ENCODE measurements around the gene BTN3A1. TPM values are rescaled to one million over a fixed set of nuclear protein-coding genes. Genes with fewer than 3 reads are reported as not detected.
A peak's percentile ranks its signal among the peaks of the same experiment; 100 is the strongest.

The BTN3A1 gene
- total and polyA plus RNA-seq, 2 donors (not counting 1 experiment from before 2014, with no cell fraction given), result 31.6 to 42.9 TPM

- Histone ChIP-seq H3K27me3 (ENCODE audit: control insufficient read depth, insufficient read depth, low read length) (no peaks in the 10 kb centered on the region), H3K79me2 (ENCODE audit: control insufficient read depth, insufficient read depth, low read length) (peaks cover 25% of the 10 kb centered on the region), H3K9me3 (ENCODE audit: control insufficient read depth, insufficient read depth, low read depth, low read length) (no peaks in the 10 kb centered on the region), H2AFZ (ENCODE audit: low read length) (no peak overlapping the region), H3K4me1 (ENCODE audit: control insufficient read depth, extremely low read depth, insufficient read depth, low read length) (peaks cover 5% of the 10 kb centered on the region), H3K9ac (ENCODE audit: insufficient read depth, low read length) (no peak overlapping the region), H3K4me2 (ENCODE audit: extremely low read depth, insufficient read depth, low read length) (no peak overlapping the region), H3K27ac (ENCODE audit: insufficient read depth, low read length) (no peak overlapping the region), H4K20me1 (ENCODE audit: control insufficient read depth, extremely low read depth, insufficient read depth, low read length) (no peaks in the 10 kb centered on the region), H3K36me3 (ENCODE audit: control insufficient read depth, insufficient read depth, low read length) (peaks cover 5% of the 10 kb centered on the region), H3K4me3 (replicated peaks in 1 of 4; ENCODE audit: control extremely low read depth in 1 of 4, insufficient read depth in 1 of 4, low read depth in 3 of 4, low read length in 4 of 4) (no peak overlapping the region)
- no peak for TF ChIP-seq EZH2 (IDR thresholded peaks at IDR 0.05; ENCODE audit: low read length, missing control alignments)
- TF ChIP-seq, protein P1, sequence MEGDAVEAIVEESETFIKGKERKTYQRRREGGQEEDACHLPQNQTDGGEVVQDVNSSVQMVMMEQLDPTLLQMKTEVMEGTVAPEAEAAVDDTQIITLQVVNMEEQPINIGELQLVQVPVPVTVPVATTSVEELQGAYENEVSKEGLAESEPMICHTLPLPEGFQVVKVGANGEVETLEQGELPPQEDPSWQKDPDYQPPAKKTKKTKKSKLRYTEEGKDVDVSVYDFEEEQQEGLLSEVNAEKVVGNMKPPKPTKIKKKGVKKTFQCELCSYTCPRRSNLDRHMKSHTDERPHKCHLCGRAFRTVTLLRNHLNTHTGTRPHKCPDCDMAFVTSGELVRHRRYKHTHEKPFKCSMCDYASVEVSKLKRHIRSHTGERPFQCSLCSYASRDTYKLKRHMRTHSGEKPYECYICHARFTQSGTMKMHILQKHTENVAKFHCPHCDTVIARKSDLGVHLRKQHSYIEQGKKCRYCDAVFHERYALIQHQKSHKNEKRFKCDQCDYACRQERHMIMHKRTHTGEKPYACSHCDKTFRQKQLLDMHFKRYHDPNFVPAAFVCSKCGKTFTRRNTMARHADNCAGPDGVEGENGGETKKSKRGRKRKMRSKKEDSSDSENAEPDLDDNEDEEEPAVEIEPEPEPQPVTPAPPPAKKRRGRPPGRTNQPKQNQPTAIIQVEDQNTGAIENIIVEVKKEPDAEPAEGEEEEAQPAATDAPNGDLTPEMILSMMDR (conservative IDR thresholded peaks at IDR 0.05 in 1 of 2, IDR thresholded peaks at IDR 0.05 in 1 of 2; ENCODE audit: low read depth in 1 of 2, low read length in 2 of 2), result no peak
- no peak for DNase-seq (ENCODE audit: low read depth in 2 of 2)
Observed at GRCh38 chr6:26455357-26455970, 53.4 kb downstream of the BTN3A1 start.

DNA sequence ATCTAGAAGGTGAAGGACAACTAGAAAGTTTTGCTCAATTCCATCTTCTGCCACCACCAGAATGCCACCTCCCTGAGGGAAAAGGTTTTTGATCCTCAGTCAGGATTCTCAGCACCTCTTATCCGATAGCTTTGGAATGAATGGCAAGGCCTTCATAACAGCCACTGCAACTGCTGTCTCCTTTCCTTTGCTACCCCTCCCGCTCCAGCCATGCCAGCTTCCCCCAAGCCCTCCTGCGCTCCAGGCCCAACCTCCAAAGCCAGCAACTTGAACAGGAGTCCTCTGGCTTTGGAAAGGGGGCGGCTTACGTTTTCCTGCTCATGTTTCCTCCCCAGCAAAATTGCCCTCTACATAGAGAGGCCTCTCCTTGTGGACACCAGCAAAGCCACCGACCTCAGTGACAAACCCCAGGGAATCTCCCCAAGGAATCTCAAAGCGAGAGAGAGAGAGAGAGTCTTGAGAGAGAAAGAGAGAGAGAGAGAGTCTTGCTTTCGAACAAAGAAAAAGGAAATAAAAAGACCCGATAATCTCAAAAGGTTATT lies 55.3 kb downstream of the BTN3A1 start:
- no peak for TF ChIP-seq EZH2 (IDR thresholded peaks at IDR 0.05; ENCODE audit: low read length, missing control alignments)
- TF ChIP-seq, protein P1 (conservative IDR thresholded peaks at IDR 0.05 in 1 of 2, IDR thresholded peaks at IDR 0.05 in 1 of 2; ENCODE audit: low read depth in 1 of 2, low read length in 2 of 2), result no peak
- Histone ChIP-seq H3K27ac (ENCODE audit: insufficient read depth, low read length) (peak overlapping the region; percentile 95), H3K4me3 (replicated peaks in 1 of 4; ENCODE audit: control extremely low read depth in 1 of 4, insufficient read depth in 1 of 4, low read depth in 3 of 4, low read length in 4 of 4) (peak overlapping the region; percentile 33 to 99 (median 85)), H3K4me2 (ENCODE audit: extremely low read depth, insufficient read depth, low read length) (peak overlapping the region; percentile 81), H3K4me1 (ENCODE audit: control insufficient read depth, extremely low read depth, insufficient read depth, low read length) (peaks cover 6% of the 10 kb centered on the region), H4K20me1 (ENCODE audit: control insufficient read depth, extremely low read depth, insufficient read depth, low read length) (no peaks in the 10 kb centered on the region), H2AFZ (ENCODE audit: low read length) (peak overlapping the region; percentile 93), H3K27me3 (ENCODE audit: control insufficient read depth, insufficient read depth, low read length) (no peaks in the 10 kb centered on the region), H3K36me3 (ENCODE audit: control insufficient read depth, insufficient read depth, low read length) (peaks cover 9% of the 10 kb centered on the region), H3K79me2 (ENCODE audit: control insufficient read depth, insufficient read depth, low read length) (peaks cover 32% of the 10 kb centered on the region), H3K9me3 (ENCODE audit: control insufficient read depth, insufficient read depth, low read depth, low read length) (no peaks in the 10 kb centered on the region), H3K9ac (ENCODE audit: insufficient read depth, low read length) (peak overlapping the region; percentile 49)
- DNase-seq (ENCODE audit: low read depth in 2 of 2), result no peak

GRCh38 chr6:26457806-26458688 lies 56.0 kb downstream of the BTN3A1 start, which contains the start of gene BTN2A1:
Gene BTN2A1 (plus strand): TSS chr6:26457955. CDS start chr6:26458637, 682 bp downstream.
- no peaks in the 10 kb centered on the region for H4K20me1 ChIP-seq (ENCODE audit: control insufficient read depth, extremely low read depth, insufficient read depth, low read length)
- H3K9ac ChIP-seq (ENCODE audit: insufficient read depth, low read length), result peak within 1 kb of the TSS; percentile 86
- peaks cover 13% of the 10 kb centered on the region for H3K36me3 ChIP-seq (ENCODE audit: control insufficient read depth, insufficient read depth, low read length)
- peak within 1 kb of the TSS; percentile 95 for H3K27ac ChIP-seq (ENCODE audit: insufficient read depth, low read length)
- H3K4me1 ChIP-seq (ENCODE audit: control insufficient read depth, extremely low read depth, insufficient read depth, low read length), result peaks cover 6% of the 10 kb centered on the region
- H2AFZ ChIP-seq (ENCODE audit: low read length), result peak within 1 kb of the TSS; percentile 93
- TF ChIP-seq, protein P1 (conservative IDR thresholded peaks at IDR 0.05 in 1 of 2, IDR thresholded peaks at IDR 0.05 in 1 of 2; ENCODE audit: low read depth in 1 of 2, low read length in 2 of 2), result no peak
- no peak for TF ChIP-seq EZH2 (IDR thresholded peaks at IDR 0.05; ENCODE audit: low read length, missing control alignments)
- no peaks in the 10 kb centered on the region for H3K27me3 ChIP-seq (ENCODE audit: control insufficient read depth, insufficient read depth, low read length)
- no peaks in the 10 kb centered on the region for H3K9me3 ChIP-seq (ENCODE audit: control insufficient read depth, insufficient read depth, low read depth, low read length)
- peak; percentile 92 to 95 for DNase-seq (ENCODE audit: low read depth in 2 of 2)
- peaks cover 35% of the 10 kb centered on the region for H3K79me2 ChIP-seq (ENCODE audit: control insufficient read depth, insufficient read depth, low read length)
- H3K4me3 ChIP-seq (replicated peaks in 1 of 4; ENCODE audit: control extremely low read depth in 1 of 4, insufficient read depth in 1 of 4, low read depth in 3 of 4, low read length in 4 of 4), result peak within 1 kb of the TSS; percentile 70 to 99 (median 85)
- peak within 1 kb of the TSS; percentile 81 for H3K4me2 ChIP-seq (ENCODE audit: extremely low read depth, insufficient read depth, low read length)

All from fibroblast of lung (primary cell).